ENCODE measurements around the gene GLCE. TPM values are rescaled to one million over a fixed set of nuclear protein-coding genes. Genes with fewer than 3 reads are reported as not detected.
A peak's percentile ranks its signal among the peaks of the same experiment; 100 is the strongest.

Gene GLCE
- total and polyA plus RNA-seq, 11 donors: 4.0 to 14.3 (median 8.4) TPM

GRCh38 chr15:69154078-69154477 is 6.4 kb upstream of the GLCE start:
- no peak for TF ChIP-seq CTCF (IDR thresholded peaks at IDR 0.05)
- TF ChIP-seq POLR2A (IDR thresholded peaks at IDR 0.05): no peak
- no peak overlapping the region for H3K4me3 ChIP-seq
- no peaks in the 10 kb centered on the region for H3K36me3 ChIP-seq
- H3K27ac ChIP-seq: no peak overlapping the region
- no peaks in the 10 kb centered on the region for H3K9me3 ChIP-seq
- ATAC-seq (no peak), DNase-seq (no peak)
- peaks cover 0 to 14% (median 0%) of the 10 kb centered on the region in 12 donors for H3K4me1 ChIP-seq
- intact Hi-C loops (cut with DNase I): loop anchor here in 2 of 10 donors (5.0 to 10.0 kb wide), 3 partner anchors 67 to 241 kb away; no protein-coding TSS in a partner anchor
- H3K27me3 ChIP-seq: no peaks in the 10 kb centered on the region

GRCh38 chr15:69154684-69155083 is 5.8 kb upstream of the GLCE start:
- ATAC-seq: peak in 3 of 4 donors; percentile 33 to 90 (median 78)
- peak in 1 of 5 donors; percentile 37 for DNase-seq

GRCh38 chr15:69156736-69157381 is 3.6 kb upstream of the GLCE start:
- intact Hi-C loops (cut with DNase I): loop anchor here in 3 of 10 donors (5.0 to 10.0 kb wide), 3 partner anchors 92 to 238 kb away; no protein-coding TSS in a partner anchor
- ATAC-seq (no peak), DNase-seq (no peak)
- TF ChIP-seq POLR2A (IDR thresholded peaks at IDR 0.05): no peak
- TF ChIP-seq CTCF (IDR thresholded peaks at IDR 0.05): no peak
- H3K4me3 ChIP-seq: no peak overlapping the region
- H3K36me3 ChIP-seq: no peaks in the 10 kb centered on the region
- 76 to 86% (median 84%) methylated on average over 6 of the region's 6 CpGs for WGBS, 4 donors
- H3K4me1 ChIP-seq: peaks cover 0 to 17% (median 5%) of the 10 kb centered on the region in 12 donors
- H3K9me3 ChIP-seq: no peaks in the 10 kb centered on the region
- H3K27ac ChIP-seq: no peak overlapping the region
- no peaks in the 10 kb centered on the region for H3K27me3 ChIP-seq

More at GRCh38 chr15:69154684-69155083, 5.8 kb upstream of the GLCE start:
- no peak for TF ChIP-seq CTCF (IDR thresholded peaks at IDR 0.05)
- no peak for TF ChIP-seq POLR2A (IDR thresholded peaks at IDR 0.05)
- intact Hi-C loops (cut with DNase I): loop anchor here in 3 of 10 donors (5.0 to 10.0 kb wide), 4 partner anchors 67 to 240 kb away; no protein-coding TSS in a partner anchor
- no peak overlapping the region for H3K27ac ChIP-seq
- no peaks in the 10 kb centered on the region for H3K9me3 ChIP-seq
- no peak overlapping the region for H3K4me3 ChIP-seq
- 35 to 48% (median 42%) methylated on average over 4 of the region's 4 CpGs for WGBS, 4 donors
- no peaks in the 10 kb centered on the region for H3K27me3 ChIP-seq
- no peaks in the 10 kb centered on the region for H3K36me3 ChIP-seq
- H3K4me1 ChIP-seq: peaks cover 0 to 14% (median under 1%) of the 10 kb centered on the region in 12 donors

- Histone ChIP-seq H3K4me1 (peaks cover 0 to 23% (median 11%) of the 10 kb centered on the region in 12 donors), H3K27me3 (no peaks in the 10 kb centered on the region), H3K36me3 (no peaks in the 10 kb centered on the region), H3K27ac (no peak overlapping the region), H3K4me3 (no peak overlapping the region), H3K9me3 (no peaks in the 10 kb centered on the region)
- intact Hi-C loops (cut with DNase I): loop anchor here in 3 of 10 donors (5.0 to 10.0 kb wide), 3 partner anchors 94 to 236 kb away; no protein-coding TSS in a partner anchor
- no peak for ATAC-seq
- DNase-seq: no peak
- TF ChIP-seq POLR2A (IDR thresholded peaks at IDR 0.05): no peak
- TF ChIP-seq CTCF (IDR thresholded peaks at IDR 0.05): no peak
- WGBS, 4 donors: 84 to 90% (median 90%) methylated on average over 6 of the region's 6 CpGs
These were observed 2.1 kb upstream of the GLCE start for GRCh38 chr15:69158201-69158842.

Data from heart left ventricle (tissue), 16 donors.